HCT116 (cell line): ENCODE results near the gene SPATA12.

Experiments used
- EZH2 ChIP-seq: fragments of 200-600 bp; sonication (generic); IDR thresholded peaks from 2 replicates; pipeline ENCODE4 v1.6.1; 2017; ENCODE audit warnings: antibody characterized with exemption, mixed run types
- EZH2phosphoT487 ChIP-seq: fragments of 200-600 bp; IDR thresholded peaks from 2 replicates; pipeline ENCODE4 v1.6.1; 2018; ENCODE audit warnings: antibody characterized with exemption, borderline replicate concordance
- POLR2AphosphoS5 ChIP-seq: IDR thresholded peaks from 2 replicates; pipeline ENCODE4 v1.6.1; 2011; ENCODE audit warnings: mild to moderate bottlenecking, low read depth, low read length, moderate library complexity
- RAD21 ChIP-seq: IDR thresholded peaks from 2 replicates; pipeline ENCODE4 v1.6.1; 2012; ENCODE audit warnings: low read depth, mild to moderate bottlenecking
- SP1 ChIP-seq: IDR thresholded peaks from 2 replicates; pipeline ENCODE4 v1.6.1; 2012; ENCODE audit warnings: low read depth
- TF ChIP-seq, protein P1 (sequence below), 3 experiments: fragments of 200-600 bp in 1 of 3; sonication (generic) in 1 of 3; IDR thresholded peaks in 2 of 3; conservative IDR thresholded peaks in 1 of 3; 2 replicates each; pipeline ENCODE4 v1.5.1; 2012 to 2017; ENCODE audit warnings: low read depth in 2 of 3, low read length in 2 of 3, antibody characterized with exemption in 1 of 3, borderline replicate concordance in 1 of 3, control low read depth in 1 of 3, mild to moderate bottlenecking in 1 of 3, mixed read lengths in 1 of 3, mixed run types in 1 of 3, moderate library complexity in 1 of 3; ENCODE audit not compliant: insufficient read depth in 1 of 3
- TF ChIP-seq, protein P2 (sequence below): IDR thresholded peaks from 2 replicates; pipeline ENCODE4 v1.6.1; 2012

DNA sequence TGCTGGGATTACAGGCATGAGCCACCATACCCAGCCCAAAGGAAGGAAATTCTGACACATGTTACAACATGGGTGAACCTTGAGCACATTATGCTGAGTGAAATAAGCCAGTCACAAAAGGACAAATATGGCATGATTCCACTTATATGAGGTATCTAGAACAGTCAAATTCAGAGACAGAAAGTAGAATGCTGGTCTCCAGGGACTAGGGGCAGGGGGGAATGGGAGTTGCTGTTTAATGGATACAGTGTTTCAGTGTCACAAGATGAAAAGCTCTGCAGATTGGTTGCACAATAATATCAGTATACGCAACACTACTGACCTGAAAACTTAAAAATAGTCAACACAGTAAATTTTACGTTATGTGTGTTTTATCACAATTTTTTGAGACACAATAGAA lies 4.1 kb downstream of the SPATA12 start:
- TF ChIP-seq, protein P1, sequence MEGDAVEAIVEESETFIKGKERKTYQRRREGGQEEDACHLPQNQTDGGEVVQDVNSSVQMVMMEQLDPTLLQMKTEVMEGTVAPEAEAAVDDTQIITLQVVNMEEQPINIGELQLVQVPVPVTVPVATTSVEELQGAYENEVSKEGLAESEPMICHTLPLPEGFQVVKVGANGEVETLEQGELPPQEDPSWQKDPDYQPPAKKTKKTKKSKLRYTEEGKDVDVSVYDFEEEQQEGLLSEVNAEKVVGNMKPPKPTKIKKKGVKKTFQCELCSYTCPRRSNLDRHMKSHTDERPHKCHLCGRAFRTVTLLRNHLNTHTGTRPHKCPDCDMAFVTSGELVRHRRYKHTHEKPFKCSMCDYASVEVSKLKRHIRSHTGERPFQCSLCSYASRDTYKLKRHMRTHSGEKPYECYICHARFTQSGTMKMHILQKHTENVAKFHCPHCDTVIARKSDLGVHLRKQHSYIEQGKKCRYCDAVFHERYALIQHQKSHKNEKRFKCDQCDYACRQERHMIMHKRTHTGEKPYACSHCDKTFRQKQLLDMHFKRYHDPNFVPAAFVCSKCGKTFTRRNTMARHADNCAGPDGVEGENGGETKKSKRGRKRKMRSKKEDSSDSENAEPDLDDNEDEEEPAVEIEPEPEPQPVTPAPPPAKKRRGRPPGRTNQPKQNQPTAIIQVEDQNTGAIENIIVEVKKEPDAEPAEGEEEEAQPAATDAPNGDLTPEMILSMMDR (IDR thresholded peaks at IDR 0.05 in 2 of 3, conservative IDR thresholded peaks at IDR 0.05 in 1 of 3; ENCODE audit: borderline replicate concordance in 1 of 3, insufficient read depth in 1 of 3, low read depth in 2 of 3, low read length in 2 of 3) = no peak
- TF ChIP-seq EZH2 = no peak
- no peak for TF ChIP-seq SP1
- TF ChIP-seq RAD21 = no peak
- TF ChIP-seq EZH2phosphoT487 = no peak
- TF ChIP-seq, protein P2, sequence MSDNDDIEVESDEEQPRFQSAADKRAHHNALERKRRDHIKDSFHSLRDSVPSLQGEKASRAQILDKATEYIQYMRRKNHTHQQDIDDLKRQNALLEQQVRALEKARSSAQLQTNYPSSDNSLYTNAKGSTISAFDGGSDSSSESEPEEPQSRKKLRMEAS = no peak
- TF ChIP-seq POLR2AphosphoS5 = no peak
